SJSA1 (cell line): Measurements from ENCODE around the gene OR4D9. TPM values are rescaled to one million over a fixed set of nuclear protein-coding genes. Genes with fewer than 3 reads are reported as not detected.

Experiments
- DNase-seq, 2 experiments: peaks; one replicate each; pipeline ENCODE4 v3.0.0-alpha.2; 2015 to 2020; ENCODE audit warnings: low spot score in 2 of 2, low read depth in 1 of 2
- H3K27ac ChIP-seq: fragments of 250-450 bp; sonication (Bioruptor Pico); 2 replicates; pipeline ENCODE4 v1.5.1; 2020; ENCODE audit warnings: mild to moderate bottlenecking, moderate library complexity
- H3K27me3 ChIP-seq: fragments of 250-450 bp; sonication (Bioruptor Pico); replicated peaks from 2 replicates; pipeline ENCODE4 v1.5.1; 2020; ENCODE audit warnings: mild to moderate bottlenecking, moderate library complexity
- H3K36me3 ChIP-seq: fragments of 250-450 bp; sonication (Bioruptor Pico); 2 replicates; pipeline ENCODE4 v1.5.1; 2020; ENCODE audit warnings: mild to moderate bottlenecking
- H3K4me1 ChIP-seq: fragments of 250-450 bp; sonication (Bioruptor Pico); replicated peaks from 2 replicates; pipeline ENCODE4 v1.6.1; 2021; ENCODE audit warnings: mild to moderate bottlenecking
- H3K4me3 ChIP-seq: fragments of 250-450 bp; sonication (Bioruptor Pico); 2 replicates; pipeline ENCODE4 v1.5.1; 2020; ENCODE audit warnings: mild to moderate bottlenecking
- H3K9me3 ChIP-seq: fragments of 250-450 bp; sonication (Bioruptor Pico); replicated peaks from 2 replicates; pipeline ENCODE4 v1.5.1; 2020; ENCODE audit warnings: mild to moderate bottlenecking
- total RNA-seq: library from RNA; depleted of rRNA; stranded (reverse); fragments of >200 nt; shearing (Covaris generic); gene quantifications from 2 replicates; pipeline ENCODE4 v1.2.3, GENCODE V29; 2014; rRNA removed

The OR4D9 gene
- total RNA-seq, 1 experiment from 2014 or later = not detected

- Histone ChIP-seq H3K27ac (no peak overlapping the region), H3K9me3 (no peaks in the 10 kb centered on the region), H3K4me3 (peak overlapping the region; percentile 28), H3K4me1 (peaks cover 5% of the 10 kb centered on the region; the same call in 1 of the 2 replicates), H3K36me3 (no peaks in the 10 kb centered on the region), H3K27me3 (no peaks in the 10 kb centered on the region)
- DNase-seq = no peak
Measured at GRCh38 chr11:59555601-59556114, 44.3 kb downstream of the OR4D9 start.

- H3K36me3 ChIP-seq = no peaks in the 10 kb centered on the region
- H3K4me3 ChIP-seq = peak overlapping the region; percentile 28
- DNase-seq = peak; percentile 92 to 95
- H3K4me1 ChIP-seq = peaks cover 9% of the 10 kb centered on the region
- no peaks in the 10 kb centered on the region for H3K27me3 ChIP-seq
- H3K27ac ChIP-seq = peak overlapping the region; percentile 1
- no peaks in the 10 kb centered on the region for H3K9me3 ChIP-seq
Measured at GRCh38 chr11:59556115-59556916, 45.0 kb downstream of the OR4D9 start.

- H3K4me1 ChIP-seq = peaks cover 11% of the 10 kb centered on the region
- peak overlapping the region; percentile 1 for H3K27ac ChIP-seq
- no peak for DNase-seq
- H3K4me3 ChIP-seq = peak overlapping the region; percentile 28
- no peaks in the 10 kb centered on the region for H3K9me3 ChIP-seq
- H3K36me3 ChIP-seq = no peaks in the 10 kb centered on the region
- H3K27me3 ChIP-seq = no peaks in the 10 kb centered on the region
Measured at GRCh38 chr11:59556917-59557348, 45.6 kb downstream of the OR4D9 start.

- H3K27me3 ChIP-seq = no peaks in the 10 kb centered on the region
- no peaks in the 10 kb centered on the region for H3K9me3 ChIP-seq
- peaks cover 11% of the 10 kb centered on the region for H3K4me1 ChIP-seq
- DNase-seq = no peak
- H3K4me3 ChIP-seq = no peak overlapping the region
- no peak overlapping the region for H3K27ac ChIP-seq
- no peaks in the 10 kb centered on the region for H3K36me3 ChIP-seq
Measured at GRCh38 chr11:59558270-59558643, 46.9 kb downstream of the OR4D9 start.

GRCh38 chr11:59559886-59560285 lies 48.5 kb downstream of the OR4D9 start:
- H3K27ac ChIP-seq = no peak overlapping the region
- H3K4me3 ChIP-seq = peak overlapping the region; percentile 61
- no peaks in the 10 kb centered on the region for H3K36me3 ChIP-seq
- peaks cover 11% of the 10 kb centered on the region for H3K4me1 ChIP-seq
- H3K9me3 ChIP-seq = no peaks in the 10 kb centered on the region
- DNase-seq = no peak
- no peaks in the 10 kb centered on the region for H3K27me3 ChIP-seq

- H3K36me3 ChIP-seq = no peaks in the 10 kb centered on the region
- H3K9me3 ChIP-seq = no peaks in the 10 kb centered on the region
- H3K4me1 ChIP-seq = peaks cover 11% of the 10 kb centered on the region
- DNase-seq = peak; percentile 74 to 91
- H3K27me3 ChIP-seq = no peaks in the 10 kb centered on the region
- peak overlapping the region; percentile 67 for H3K27ac ChIP-seq
- peak overlapping the region; percentile 61 for H3K4me3 ChIP-seq
Measured at GRCh38 chr11:59560290-59560701, 49.0 kb downstream of the OR4D9 start.

- Histone ChIP-seq H3K36me3 (no peaks in the 10 kb centered on the region), H3K4me1 (peaks cover 11% of the 10 kb centered on the region), H3K27me3 (no peaks in the 10 kb centered on the region), H3K27ac (peak overlapping the region; percentile 67), H3K4me3 (peak overlapping the region; percentile 61), H3K9me3 (no peaks in the 10 kb centered on the region)
- peak; percentile 93 for DNase-seq
Measured at GRCh38 chr11:59560702-59561473, 49.5 kb downstream of the OR4D9 start.

- no peaks in the 10 kb centered on the region for H3K9me3 ChIP-seq
- H3K4me3 ChIP-seq = no peak overlapping the region
- no peaks in the 10 kb centered on the region for H3K27me3 ChIP-seq
- no peak overlapping the region for H3K27ac ChIP-seq
- H3K4me1 ChIP-seq = peaks cover 6% of the 10 kb centered on the region
- no peak for DNase-seq
- H3K36me3 ChIP-seq = no peaks in the 10 kb centered on the region
Measured at GRCh38 chr11:59562292-59562691, 51.0 kb downstream of the OR4D9 start.

Other genes with a start within 250 kb of the OR4D9 start
- not detected in 2 replicates for gene OR5AN1, start 152.6 kb upstream of the OR4D9 start, total RNA-seq
- gene OR5A2, start 85.1 kb upstream of the OR4D9 start, total RNA-seq = not detected in 2 replicates
- gene OR5A1, start 75.1 kb upstream of the OR4D9 start, total RNA-seq = not detected in 2 replicates
- not detected in 2 replicates for gene OR4D6, start 54.6 kb upstream of the OR4D9 start, total RNA-seq
- gene OR4D10, start 38.2 kb upstream of the OR4D9 start, total RNA-seq = not detected in 2 replicates
- not detected in 2 replicates for gene OR4D11, start 8.0 kb upstream of the OR4D9 start, total RNA-seq
- gene OSBP, start 104.2 kb downstream of the OR4D9 start, total RNA-seq = 19.9 and 30.3 TPM in 2 replicates
- 17.7 and 24.9 TPM in 2 replicates for gene PATL1, start 157.5 kb downstream of the OR4D9 start, total RNA-seq
- not detected in 2 replicates for gene OR10V1, start 202.3 kb downstream of the OR4D9 start, total RNA-seq
- gene STX3, start 243.8 kb downstream of the OR4D9 start, total RNA-seq = 29.7 and 31.3 TPM in 2 replicates